Endothelial cell of umbilical vein (primary cell): ENCODE measurements around the gene ANKRD34A. TPM values are rescaled to one million over a fixed set of nuclear protein-coding genes. Genes with fewer than 3 reads are reported as not detected.

ENCODE experiments used
- BruUV-seq: library from RNA; stranded (reverse); fragments of 400-500 nt; replicated peaks from 2 replicates; lab custom pipeline; 2021; lab: Mats Ljungman, UMichigan
- CTCF ChIA-PET: fragments of 300-600, 350-600 bp; sonication (Branson Sonifier 250); formaldehyde crosslinking; loops from one replicate; lab custom pipeline; 2021; ENCODE audit warnings: antibody characterized with exemption, inconsistent platforms; lab: Charles Lee
- POLR2A ChIA-PET: fragments of 300-600, 350-600 bp; sonication (Branson Sonifier 250); formaldehyde crosslinking; loops from one replicate; lab custom pipeline; 2021; ENCODE audit warnings: antibody characterized with exemption, inconsistent platforms; lab: Charles Lee
- DNase-seq: peaks from one replicate; pipeline ENCODE4 v3.0.0-alpha.2; 2011; ENCODE audit warnings: low read depth, low spot score
- FAIRE-seq: peaks from 2 replicates; lab custom pipeline; 2011; peaks lifted over from hg19 to GRCh38; lab: Jason Lieb, UNC
- H2AFZ ChIP-seq: 2 replicates; pipeline ENCODE4 v1.6.0; 2012; ENCODE audit warnings: low read depth, low read length, control low read depth, inconsistent platforms
- H3K27ac ChIP-seq: 2 replicates; pipeline ENCODE4 v1.5.1; 2011; ENCODE audit warnings: low read depth, mild to moderate bottlenecking, control low read depth, low read length, moderate library complexity; ENCODE audit not compliant: insufficient read depth
- H3K27me3 ChIP-seq, 2 experiments: 2 replicates each; pipeline versions ENCODE4 v1.6.0 to v1.6.1; 2011; ENCODE audit warnings: low read length in 2 of 2, mixed read lengths in 1 of 2; ENCODE audit not compliant: control insufficient read depth in 2 of 2, insufficient read depth in 2 of 2
- H3K36me3 ChIP-seq, 2 experiments: 2 replicates in 1 of 2; 3 replicates in 1 of 2; pipeline ENCODE4 v1.5.1; 2011; ENCODE audit warnings: low read length in 2 of 2, mild to moderate bottlenecking in 1 of 2, moderate library complexity in 1 of 2; ENCODE audit not compliant: control insufficient read depth in 2 of 2, insufficient read depth in 2 of 2; ENCODE audit errors: extremely low read depth in 1 of 2
- H3K4me1 ChIP-seq: 3 replicates; pipeline ENCODE4 v1.5.1; 2011; ENCODE audit warnings: mild to moderate bottlenecking, low read length; ENCODE audit not compliant: control insufficient read depth, insufficient read depth; ENCODE audit errors: extremely low read depth
- H3K4me2 ChIP-seq: 2 replicates; pipeline ENCODE4 v1.6.1; 2011; ENCODE audit warnings: low read length, control low read depth, mixed read lengths; ENCODE audit not compliant: insufficient read depth
- H3K4me3 ChIP-seq, 3 experiments: fragments of 200-600 bp in 1 of 3; sonication (generic), shearing (Covaris generic) in 1 of 3; replicated peaks in 1 of 3; 2 replicates each; pipeline ENCODE4 v1.5.1; 2011 to 2016; ENCODE audit warnings: control low read depth in 3 of 3, low read length in 3 of 3, mild to moderate bottlenecking in 2 of 3, inconsistent platforms in 1 of 3, low read depth in 1 of 3, moderate library complexity in 1 of 3; ENCODE audit not compliant: insufficient read depth in 1 of 3
- H3K79me2 ChIP-seq: 2 replicates; pipeline ENCODE4 v1.6.0; 2012; ENCODE audit warnings: low read length, inconsistent platforms; ENCODE audit not compliant: control insufficient read depth, insufficient read depth
- H3K9ac ChIP-seq: replicated peaks from 2 replicates; pipeline ENCODE3; 2011; ENCODE audit warnings: low read length, control low read depth; ENCODE audit not compliant: insufficient read depth; ENCODE audit errors: extremely low read depth
- H3K9me1 ChIP-seq: replicated peaks from 3 replicates; pipeline ENCODE4 v1.6.0; 2011; ENCODE audit warnings: mild to moderate bottlenecking, low read length; ENCODE audit not compliant: control insufficient read depth, insufficient read depth; ENCODE audit errors: extremely low read depth
- H3K9me3 ChIP-seq: replicated peaks from 2 replicates; pipeline ENCODE4 v1.5.1; 2012; ENCODE audit warnings: low read length, inconsistent platforms; ENCODE audit not compliant: control insufficient read depth, insufficient read depth
- H4K20me1 ChIP-seq: replicated peaks from 2 replicates; pipeline ENCODE3; 2011; ENCODE audit warnings: mild to moderate bottlenecking, low read length; ENCODE audit not compliant: control insufficient read depth, insufficient read depth; ENCODE audit errors: extremely low read depth
- EZH2 ChIP-seq: IDR thresholded peaks from 2 replicates; pipeline ENCODE4 v1.6.1; 2012; ENCODE audit warnings: borderline replicate concordance, low read depth, mild to moderate bottlenecking, moderate library complexity, low read length, inconsistent platforms; ENCODE audit not compliant: severe bottlenecking
- FOS ChIP-seq: IDR thresholded peaks from 2 replicates; pipeline ENCODE4 v1.6.1; 2011; ENCODE audit warnings: mild to moderate bottlenecking, low read length, moderate library complexity, borderline replicate concordance; ENCODE audit not compliant: insufficient read depth
- GATA2 ChIP-seq: IDR thresholded peaks from 2 replicates; pipeline ENCODE4 v1.7.0; 2011; ENCODE audit warnings: low read depth, mild to moderate bottlenecking, moderate library complexity, mixed read lengths, low read length; ENCODE audit not compliant: insufficient read length, insufficient read depth
- JUN ChIP-seq: IDR thresholded peaks from 2 replicates; pipeline ENCODE4 v1.6.1; 2011; ENCODE audit warnings: borderline replicate concordance, low read depth; ENCODE audit not compliant: insufficient read length, insufficient read depth
- MYC ChIP-seq: IDR thresholded peaks from one replicate; pipeline ENCODE4 v1.6.1; 2011; ENCODE audit warnings: mild to moderate bottlenecking, low read depth, low read length
- POLR2A ChIP-seq: IDR thresholded peaks from 2 replicates; pipeline ENCODE4 v1.6.1; 2012; ENCODE audit warnings: low read depth, mild to moderate bottlenecking, control low read depth, low read length
- POLR2AphosphoS5 ChIP-seq: IDR thresholded peaks from 2 replicates; pipeline ENCODE4 v1.6.1; 2012; ENCODE audit warnings: low read depth, mild to moderate bottlenecking, control low read depth, low read length, moderate library complexity; ENCODE audit not compliant: insufficient read depth
- dilution Hi-C: fragments of 300-500 bp; cut with MboI; formaldehyde crosslinking; loops from one replicate; pipeline ENCODE4 v1.15.0; 2019; ENCODE audit warnings: low sequenced_read_pairs; ENCODE audit not compliant: extremely low pct_ligation_motif_present
- intact Hi-C: fragments of 100-400 bp; cut with micrococcal nuclease; formaldehyde crosslinking; loops from one replicate; pipeline ENCODE4 v1.10.0; 2022
- polyA plus RNA-seq, 4 experiments: library from polyadenylated mRNA; depleted of rRNA in 3 of 4; stranded (reverse) in 3 of 4; unstranded in 1 of 4; fragments of >200 nt; gene quantifications; 2 replicates each; pipeline versions ENCODE4 v1.2.1 to v1.2.3, GENCODE V29; 2011 to 2012; ENCODE audit warnings: missing spikeins in 1 of 4
- total RNA-seq: library from RNA; stranded (reverse); gene quantifications from 2 replicates; pipeline ENCODE4 v1.2.3, GENCODE V29; 2021
- TF ChIP-seq, protein P1 (sequence below): IDR thresholded peaks from 2 replicates; pipeline ENCODE4 v1.6.1; 2011; ENCODE audit not compliant: insufficient read depth, insufficient read length
- TF ChIP-seq, protein P2 (sequence below), 2 donors: IDR thresholded peaks; 1 replicate in 1 of 2; 2 replicates in 1 of 2; pipeline ENCODE4 v1.5.1; 2011; ENCODE audit warnings: low read length in 2 of 2, mild to moderate bottlenecking in 2 of 2, moderate library complexity in 2 of 2, control low read depth in 1 of 2, inconsistent platforms in 1 of 2, low read depth in 1 of 2; ENCODE audit not compliant: insufficient read depth in 1 of 2; ENCODE audit errors: extremely low read depth in 1 of 2

Gene ANKRD34A
- total and polyA plus RNA-seq, 2 donors (not counting 3 experiments of a cell fraction or from before 2014, with no cell fraction given), result 0.24 to 0.43 TPM

DNA sequence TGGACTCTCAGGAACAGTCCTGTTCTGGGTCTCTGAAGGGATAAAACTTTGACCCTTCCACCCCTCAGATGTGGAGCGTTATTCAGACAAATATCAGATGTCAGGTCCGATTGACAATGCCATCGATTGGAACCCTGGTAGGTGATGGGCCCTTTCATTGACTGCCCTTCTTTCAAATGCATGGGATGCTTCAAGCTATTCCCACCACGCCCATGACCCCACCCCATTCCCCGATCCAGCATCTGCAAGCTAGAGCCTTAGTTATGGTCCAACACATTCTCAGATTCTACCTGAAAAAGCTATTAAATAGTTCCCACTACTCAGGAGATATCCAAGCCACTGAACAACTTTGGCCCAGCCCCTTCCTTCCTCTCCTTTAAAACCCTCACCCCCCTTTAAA is 12.6 kb upstream of the ANKRD34A start:
- DNase-seq, result no peak

DNA sequence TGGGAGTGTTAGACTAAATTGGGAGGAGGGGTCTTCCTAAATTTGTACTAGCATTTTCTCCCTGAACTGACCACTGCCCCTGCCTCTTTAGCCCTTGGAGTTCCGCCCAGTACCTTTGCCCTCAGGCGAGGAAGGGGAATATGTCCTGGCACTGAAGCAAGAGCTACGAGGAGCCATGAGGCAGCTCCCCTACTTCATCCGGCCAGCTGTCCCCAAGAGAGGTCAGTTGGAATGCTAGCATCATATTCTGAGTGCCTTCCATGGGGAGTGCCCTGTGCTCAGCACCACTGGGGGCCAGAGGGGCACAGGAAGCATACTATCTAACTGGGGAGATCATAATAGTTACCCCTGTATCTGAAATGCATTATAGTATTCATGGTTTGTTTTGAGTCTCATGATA is 10.8 kb upstream of the ANKRD34A start:
- no peaks in the 10 kb centered on the region for H4K20me1 ChIP-seq
- BruUV-seq, result no TSS peak
- DNase-seq (no peak), FAIRE-seq (no peak)
- H3K9ac ChIP-seq, result no peak overlapping the region
- TF ChIP-seq POLR2A, result no peak
- TF ChIP-seq POLR2AphosphoS5, result no peak
- TF ChIP-seq FOS, result no peak
- no peak for TF ChIP-seq JUN
- no peak for TF ChIP-seq MYC
- TF ChIP-seq, protein P1, sequence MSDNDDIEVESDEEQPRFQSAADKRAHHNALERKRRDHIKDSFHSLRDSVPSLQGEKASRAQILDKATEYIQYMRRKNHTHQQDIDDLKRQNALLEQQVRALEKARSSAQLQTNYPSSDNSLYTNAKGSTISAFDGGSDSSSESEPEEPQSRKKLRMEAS, result no peak
- no peak for TF ChIP-seq GATA2
- TF ChIP-seq, protein P2, sequence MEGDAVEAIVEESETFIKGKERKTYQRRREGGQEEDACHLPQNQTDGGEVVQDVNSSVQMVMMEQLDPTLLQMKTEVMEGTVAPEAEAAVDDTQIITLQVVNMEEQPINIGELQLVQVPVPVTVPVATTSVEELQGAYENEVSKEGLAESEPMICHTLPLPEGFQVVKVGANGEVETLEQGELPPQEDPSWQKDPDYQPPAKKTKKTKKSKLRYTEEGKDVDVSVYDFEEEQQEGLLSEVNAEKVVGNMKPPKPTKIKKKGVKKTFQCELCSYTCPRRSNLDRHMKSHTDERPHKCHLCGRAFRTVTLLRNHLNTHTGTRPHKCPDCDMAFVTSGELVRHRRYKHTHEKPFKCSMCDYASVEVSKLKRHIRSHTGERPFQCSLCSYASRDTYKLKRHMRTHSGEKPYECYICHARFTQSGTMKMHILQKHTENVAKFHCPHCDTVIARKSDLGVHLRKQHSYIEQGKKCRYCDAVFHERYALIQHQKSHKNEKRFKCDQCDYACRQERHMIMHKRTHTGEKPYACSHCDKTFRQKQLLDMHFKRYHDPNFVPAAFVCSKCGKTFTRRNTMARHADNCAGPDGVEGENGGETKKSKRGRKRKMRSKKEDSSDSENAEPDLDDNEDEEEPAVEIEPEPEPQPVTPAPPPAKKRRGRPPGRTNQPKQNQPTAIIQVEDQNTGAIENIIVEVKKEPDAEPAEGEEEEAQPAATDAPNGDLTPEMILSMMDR (IDR thresholded peaks at IDR 0.05; ENCODE audit: extremely low read depth in 1 of 2, insufficient read depth in 1 of 2, low read depth in 1 of 2, low read length in 2 of 2), result no peak
- no peak for TF ChIP-seq EZH2
- dilution Hi-C loops (no loop called here), intact Hi-C loops (no loop called here)
- no peaks in the 10 kb centered on the region for H3K79me2 ChIP-seq
- H3K4me2 ChIP-seq, result no peak overlapping the region
- H3K27ac ChIP-seq, result no peak overlapping the region
- no peaks in the 10 kb centered on the region for H3K27me3 ChIP-seq
- no peaks in the 10 kb centered on the region for H3K9me3 ChIP-seq
- no peaks in the 10 kb centered on the region for H3K36me3 ChIP-seq
- POLR2A ChIA-PET, result no interaction called here
- no peak overlapping the region for H3K4me3 ChIP-seq
- H2AFZ ChIP-seq, result no peak overlapping the region
- peaks cover 26% of the 10 kb centered on the region for H3K4me1 ChIP-seq
- CTCF ChIA-PET, result interaction anchor here (20.0 kb wide), 1 partner anchor 31 kb away, joined by 496 read pairs; no protein-coding TSS in a partner anchor
- no peaks in the 10 kb centered on the region for H3K9me1 ChIP-seq

More for the DNA sequence above, 12.6 kb upstream of the ANKRD34A start:
- no TSS peak for BruUV-seq
- no peak overlapping the region for H2AFZ ChIP-seq
- no peaks in the 10 kb centered on the region for H3K27me3 ChIP-seq
- no peaks in the 10 kb centered on the region for H3K9me3 ChIP-seq
- no peak overlapping the region for H3K4me3 ChIP-seq
- intact Hi-C loops, result loop anchor here (1.0 kb wide), 4 partner anchors 19 to 86 kb away; partner anchors contain the start of gene TXNIP
- peaks cover 36% of the 10 kb centered on the region for H3K4me1 ChIP-seq
- CTCF ChIA-PET, result interaction anchor here (0.8 to 20.0 kb wide), 19 partner anchors 9 to 130 kb away, joined by 3 to 496 read pairs (median 4); partner anchors contain the start of genes ANKRD34A, PIAS3, POLR3GL and RBM8A
- no peaks in the 10 kb centered on the region for H4K20me1 ChIP-seq
- no peaks in the 10 kb centered on the region for H3K9me1 ChIP-seq
- no peak for FAIRE-seq
- no peak overlapping the region for H3K4me2 ChIP-seq
- POLR2A ChIA-PET, result interaction anchor here (0.6 kb wide), 1 partner anchor 12 kb away, joined by 4 read pairs; the partner anchor contains the start of genes ANKRD34A and POLR3GL
- no peaks in the 10 kb centered on the region for H3K36me3 ChIP-seq
- no peak overlapping the region for H3K27ac ChIP-seq
- TF ChIP-seq JUN (no peak), POLR2AphosphoS5 (no peak), MYC (no peak)
- TF ChIP-seq, protein P1, result no peak
- no peak overlapping the region for H3K9ac ChIP-seq
- dilution Hi-C loops, result no loop called here
- H3K79me2 ChIP-seq, result no peaks in the 10 kb centered on the region
